WTC11 (cell line): ENCODE results near the gene SPDYE6. TPM values are rescaled to one million over a fixed set of nuclear protein-coding genes. Genes with fewer than 3 reads are reported as not detected.
"Not testable (repeated sequence)": the region's sequence is repeated elsewhere in the genome, so short reads cannot be mapped to it uniquely, and the experiment has no call there.

ENCODE experiments used
- ATAC-seq: fragments of 200-7000 bp; cut with Tn5 transposase; 2 replicates; pipeline ENCODE4 v1.10.0; 2021; ENCODE audit warnings: mild to moderate bottlenecking, moderate library complexity
- CTCF ChIA-PET: fragments of 300-600 bp; sonication (Branson Sonifier 250); formaldehyde crosslinking; loops from one replicate; lab custom pipeline; 2021; ENCODE audit warnings: antibody characterized with exemption; lab: Charles Lee
- POLR2A ChIA-PET: fragments of 350-600 bp; sonication (Branson Sonifier 250); formaldehyde crosslinking; loops from one replicate; lab custom pipeline; 2021; ENCODE audit warnings: antibody characterized with exemption; lab: Charles Lee
- DNase-seq: peaks from one replicate; pipeline ENCODE4 v3.0.0; 2021; ENCODE audit warnings: low spot score
- H3K27ac Mint-ChIP-seq: 2 replicates; pipeline ENCODE4 v1.8.0; 2021; ENCODE audit warnings: mixed read lengths
- H3K27me3 Mint-ChIP-seq: 2 replicates; pipeline ENCODE4 v1.8.0; 2021; ENCODE audit warnings: low read depth, mild to moderate bottlenecking, moderate library complexity, mixed read lengths
- H3K36me3 Mint-ChIP-seq: 2 replicates; pipeline ENCODE4 v1.8.0; 2021; ENCODE audit warnings: mixed read lengths
- H3K4me1 Mint-ChIP-seq: 2 replicates; pipeline ENCODE4 v1.8.0; 2022; ENCODE audit warnings: mixed read lengths
- H3K4me3 Mint-ChIP-seq: 2 replicates; pipeline ENCODE4 v1.8.0; 2021; ENCODE audit warnings: mild to moderate bottlenecking, moderate library complexity, mixed read lengths
- H3K9me3 Mint-ChIP-seq: 2 replicates; pipeline ENCODE4 v1.8.0; 2021; ENCODE audit warnings: mixed read lengths
- ARID4B ChIP-seq: sonication (generic); formaldehyde crosslinking; IDR thresholded peaks from 2 replicates; pipeline ENCODE4 v1.8.0; 2023; ENCODE audit warnings: missing genetic modification reagents, mild to moderate bottlenecking, borderline replicate concordance
- ETV6 ChIP-seq: sonication (generic); formaldehyde crosslinking; IDR thresholded peaks from 2 replicates; pipeline ENCODE4 v1.8.1; 2022; ENCODE audit warnings: mild to moderate bottlenecking, missing genetic modification reagents
- FOXK1 ChIP-seq: sonication (generic); formaldehyde crosslinking; IDR thresholded peaks from 2 replicates; pipeline ENCODE4 v1.8.0; 2022; ENCODE audit warnings: mild to moderate bottlenecking, moderate library complexity, missing genetic modification reagents
- FOXP1 ChIP-seq: sonication (generic); formaldehyde crosslinking; IDR thresholded peaks from 2 replicates; pipeline ENCODE4 v1.8.0; 2022; ENCODE audit warnings: missing genetic modification reagents, mild to moderate bottlenecking, moderate library complexity, borderline replicate concordance
- FOXP4 ChIP-seq: sonication (generic); formaldehyde crosslinking; IDR thresholded peaks from 2 replicates; pipeline ENCODE4 v1.8.0; 2022; ENCODE audit warnings: mild to moderate bottlenecking, missing genetic modification reagents
- HMGXB4 ChIP-seq: sonication (generic); formaldehyde crosslinking; IDR thresholded peaks from 2 replicates; pipeline ENCODE4 v1.8.1; 2023; ENCODE audit warnings: mild to moderate bottlenecking, moderate library complexity, missing genetic modification reagents
- TEAD1 ChIP-seq: sonication (generic); formaldehyde crosslinking; IDR thresholded peaks from 2 replicates; pipeline ENCODE4 v1.8.0; 2022; ENCODE audit warnings: mild to moderate bottlenecking, missing genetic modification reagents
- total RNA-seq: library from RNA; stranded (reverse); gene quantifications from 3 replicates; pipeline ENCODE4 v1.2.3, GENCODE V29; 2021
- TF ChIP-seq, protein P1 (sequence below): sonication (generic); formaldehyde crosslinking; IDR thresholded peaks from 2 replicates; pipeline ENCODE4 v1.8.1; 2023; ENCODE audit warnings: mild to moderate bottlenecking, missing genetic modification reagents
- TF ChIP-seq, protein P2 (sequence below): sonication (generic); formaldehyde crosslinking; IDR thresholded peaks from 2 replicates; pipeline ENCODE4 v1.8.0; 2022; ENCODE audit warnings: mild to moderate bottlenecking, missing genetic modification reagents

SPDYE6 gene
- total RNA-seq, 1 experiment from 2014 or later: not detected

GRCh38 chr7:102363549-102364393, 7.5 kb upstream of the SPDYE6 start:
- ChIA-PET POLR2A (interaction anchor here (1.1 kb wide), 1 partner anchor 32 kb away, joined by 8 read pairs; the partner anchor contains the start of gene PRKRIP1), CTCF (interaction anchor here (0.8 to 1.4 kb wide), 5 partner anchors 63 to 104 kb away, joined by 3 to 16 read pairs (median 3); partner anchors contain the start of gene SH2B2)
- Mint-ChIP-seq H3K4me3 (peak overlapping the region; percentile 84), H3K36me3 (peaks cover 22% of the 10 kb centered on the region), H3K27ac (peak overlapping the region; percentile 49; the same call in 1 of the 2 replicates)
- TF ChIP-seq ETV6 (peak; percentile 56; the same call in 1 of the 2 replicates), FOXK1 (CRISPR knock-in tag) (peak; percentile 66; the same call in 1 of the 2 replicates), ARID4B (CRISPR knock-in tag) (0 out of 2 replicates have a peak, but pooled peaks have one; percentile 11), TEAD1 (CRISPR knock-in tag) (peak; percentile 76; the same call in 1 of the 2 replicates), FOXP1 (peak; percentile 72; the same call in 1 of the 2 replicates), FOXP4 (peak; percentile 70; the same call in 1 of the 2 replicates), HMGXB4 (CRISPR knock-in tag) (peak; percentile 95)
- TF ChIP-seq, protein P1, sequence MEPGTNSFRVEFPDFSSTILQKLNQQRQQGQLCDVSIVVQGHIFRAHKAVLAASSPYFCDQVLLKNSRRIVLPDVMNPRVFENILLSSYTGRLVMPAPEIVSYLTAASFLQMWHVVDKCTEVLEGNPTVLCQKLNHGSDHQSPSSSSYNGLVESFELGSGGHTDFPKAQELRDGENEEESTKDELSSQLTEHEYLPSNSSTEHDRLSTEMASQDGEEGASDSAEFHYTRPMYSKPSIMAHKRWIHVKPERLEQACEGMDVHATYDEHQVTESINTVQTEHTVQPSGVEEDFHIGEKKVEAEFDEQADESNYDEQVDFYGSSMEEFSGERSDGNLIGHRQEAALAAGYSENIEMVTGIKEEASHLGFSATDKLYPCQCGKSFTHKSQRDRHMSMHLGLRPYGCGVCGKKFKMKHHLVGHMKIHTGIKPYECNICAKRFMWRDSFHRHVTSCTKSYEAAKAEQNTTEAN (CRISPR knock-in tag): peak; percentile 98
- TF ChIP-seq, protein P2, sequence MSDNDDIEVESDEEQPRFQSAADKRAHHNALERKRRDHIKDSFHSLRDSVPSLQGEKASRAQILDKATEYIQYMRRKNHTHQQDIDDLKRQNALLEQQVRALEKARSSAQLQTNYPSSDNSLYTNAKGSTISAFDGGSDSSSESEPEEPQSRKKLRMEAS (CRISPR knock-in tag): peak; percentile 79
- ATAC-seq: peak; percentile 99
- not testable (repeated sequence) for H3K9me3 Mint-ChIP-seq, H3K27me3 Mint-ChIP-seq, H3K4me1 Mint-ChIP-seq
- peak; percentile 91 for DNase-seq

- H3K36me3 Mint-ChIP-seq, H3K4me1 Mint-ChIP-seq, POLR2A ChIA-PET, H3K27me3 Mint-ChIP-seq, H3K27ac Mint-ChIP-seq, H3K9me3 Mint-ChIP-seq, CTCF ChIA-PET, H3K4me3 Mint-ChIP-seq, ATAC-seq, DNase-seq: not testable (repeated sequence)
These were observed 9.3 kb downstream of the SPDYE6 start for GRCh38 chr7:102346983-102347382.

DNA sequence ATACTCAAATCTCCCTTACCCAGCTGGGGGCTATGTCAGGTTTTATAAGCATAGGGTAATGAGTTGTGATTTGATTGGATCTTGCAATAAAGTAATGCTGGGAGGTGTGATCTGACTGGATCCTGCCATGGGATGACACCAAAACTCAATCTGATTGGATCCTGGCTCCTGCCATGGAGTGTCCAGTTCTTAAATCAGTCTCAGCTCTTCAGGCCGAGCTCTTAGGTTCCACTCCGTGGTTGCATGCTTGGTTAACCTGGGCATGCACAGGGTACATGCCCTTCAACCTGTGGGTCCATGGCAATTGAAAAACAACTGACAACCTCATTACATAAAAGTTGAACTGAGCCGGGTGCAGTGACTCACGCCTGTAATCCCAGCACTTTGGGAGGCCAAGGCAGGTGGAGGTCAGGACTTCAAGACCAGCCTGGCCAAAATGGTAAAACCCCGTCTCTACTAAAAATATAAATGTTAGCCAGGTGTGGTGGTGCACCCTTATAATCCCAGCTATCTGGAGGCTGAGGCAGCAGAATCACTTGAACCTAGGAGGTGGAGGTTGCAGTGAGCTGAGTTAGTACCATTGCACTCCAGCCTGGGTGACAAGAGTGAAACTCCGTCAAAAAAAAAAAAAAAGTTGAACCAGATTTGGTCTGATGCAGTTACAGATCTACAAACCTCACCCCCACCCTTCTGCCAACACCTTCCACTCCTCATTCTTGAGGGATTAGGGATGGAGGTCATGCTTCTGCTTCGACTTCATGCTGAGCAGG, 15.5 kb downstream of the SPDYE6 start:
- H3K36me3 Mint-ChIP-seq, ATAC-seq, H3K27me3 Mint-ChIP-seq, H3K4me3 Mint-ChIP-seq, H3K9me3 Mint-ChIP-seq, H3K4me1 Mint-ChIP-seq, H3K27ac Mint-ChIP-seq, CTCF ChIA-PET, DNase-seq, POLR2A ChIA-PET: not testable (repeated sequence)

GRCh38 chr7:102337420-102337819, 18.8 kb downstream of the SPDYE6 start:
- H3K4me3 Mint-ChIP-seq, H3K27ac Mint-ChIP-seq, POLR2A ChIA-PET, H3K27me3 Mint-ChIP-seq, DNase-seq, H3K36me3 Mint-ChIP-seq, H3K9me3 Mint-ChIP-seq, ATAC-seq, CTCF ChIA-PET: not testable (repeated sequence)
- H3K4me1 Mint-ChIP-seq: peaks cover 12% of the 10 kb centered on the region

- not testable (repeated sequence) for H3K27ac Mint-ChIP-seq, H3K9me3 Mint-ChIP-seq, H3K4me3 Mint-ChIP-seq, ATAC-seq, DNase-seq, H3K36me3 Mint-ChIP-seq, H3K27me3 Mint-ChIP-seq
- ChIA-PET POLR2A (interaction anchor here (0.6 kb wide), 1 partner anchor 15 kb away, joined by 3 read pairs; no protein-coding TSS in a partner anchor), CTCF (interaction anchor here (0.6 to 1.0 kb wide), 6 partner anchors 12 to 943 kb away, joined by 3 to 4 read pairs (median 3); no protein-coding TSS in a partner anchor)
- peaks cover 16% of the 10 kb centered on the region for H3K4me1 Mint-ChIP-seq
These were observed 19.2 kb downstream of the SPDYE6 start for GRCh38 chr7:102337002-102337401.
